Effector memory CD4-positive, alpha-beta T cell (primary cell): ENCODE data around the gene CPZ.
"Not testable (repeated sequence)": the region's sequence is repeated elsewhere in the genome, so short reads cannot be mapped to it uniquely, and the experiment has no call there.

ENCODE experiments used
- DNase-seq, 3 donors: peaks; one replicate each; pipeline ENCODE4 v3.0.0-alpha.2; 2020
- H3K27ac ChIP-seq: 2 replicates; pipeline ENCODE4 v1.7.0; 2013; ENCODE audit warnings: mild to moderate bottlenecking, low read length, moderate library complexity; ENCODE audit not compliant: insufficient read depth, poor library complexity, severe bottlenecking
- H3K27me3 ChIP-seq: replicated peaks from 2 replicates; pipeline ENCODE4 v1.7.0; 2013; ENCODE audit warnings: mild to moderate bottlenecking, low read length; ENCODE audit not compliant: insufficient read depth, control insufficient read depth, poor library complexity, severe bottlenecking
- H3K36me3 ChIP-seq: 2 replicates; pipeline ENCODE4 v1.7.0; 2013; ENCODE audit warnings: mild to moderate bottlenecking, low read length, moderate library complexity; ENCODE audit not compliant: control insufficient read depth, insufficient read depth
- H3K4me1 ChIP-seq: 2 replicates; pipeline ENCODE4 v1.7.0; 2013; ENCODE audit warnings: low read length, mild to moderate bottlenecking; ENCODE audit not compliant: control insufficient read depth, insufficient read depth, poor library complexity, severe bottlenecking
- H3K4me3 ChIP-seq: 2 replicates; pipeline ENCODE4 v1.7.0; 2013; ENCODE audit warnings: low read length, low read depth, mild to moderate bottlenecking; ENCODE audit not compliant: insufficient read depth, poor library complexity, severe bottlenecking
- H3K9me3 ChIP-seq: 2 replicates; pipeline ENCODE4 v1.7.0; 2013; ENCODE audit warnings: mild to moderate bottlenecking, low read length, moderate library complexity; ENCODE audit not compliant: control insufficient read depth

The CPZ gene

GRCh38 chr4:8651661-8652180, 59.2 kb downstream of the CPZ start:
- no peak for DNase-seq
- Histone ChIP-seq H3K27me3 (no peaks in the 10 kb centered on the region), H3K9me3 (no peaks in the 10 kb centered on the region), H3K36me3 (no peaks in the 10 kb centered on the region), H3K4me3 (no peak overlapping the region), H3K4me1 (no peaks in the 10 kb centered on the region), H3K27ac (no peak overlapping the region)

- Histone ChIP-seq H3K4me1 (no peaks in the 10 kb centered on the region), H3K27me3 (no peaks in the 10 kb centered on the region), H3K36me3 (no peaks in the 10 kb centered on the region), H3K9me3 (no peaks in the 10 kb centered on the region), H3K27ac (no peak overlapping the region), H3K4me3 (no peak overlapping the region)
- no peak for DNase-seq
Measured at GRCh38 chr4:8652181-8653078, 59.9 kb downstream of the CPZ start.

- H3K4me1 ChIP-seq = no peaks in the 10 kb centered on the region
- no peaks in the 10 kb centered on the region for H3K9me3 ChIP-seq
- no peak overlapping the region for H3K4me3 ChIP-seq
- no peak overlapping the region for H3K27ac ChIP-seq
- H3K36me3 ChIP-seq = no peaks in the 10 kb centered on the region
- H3K27me3 ChIP-seq = no peaks in the 10 kb centered on the region
- no peak for DNase-seq
Measured at GRCh38 chr4:8653326-8654000, 60.9 kb downstream of the CPZ start.

GRCh38 chr4:8654139-8654538, 61.6 kb downstream of the CPZ start:
- not testable (repeated sequence) for H3K36me3 ChIP-seq, DNase-seq, H3K4me3 ChIP-seq, H3K9me3 ChIP-seq, H3K4me1 ChIP-seq, H3K27ac ChIP-seq, H3K27me3 ChIP-seq

GRCh38 chr4:8655411-8656184, 63.0 kb downstream of the CPZ start:
- DNase-seq = no peak

GRCh38 chr4:8656185-8656517, 63.6 kb downstream of the CPZ start:
- no peak overlapping the region for H3K4me3 ChIP-seq
- no peaks in the 10 kb centered on the region for H3K36me3 ChIP-seq
- no peaks in the 10 kb centered on the region for H3K27me3 ChIP-seq
- H3K4me1 ChIP-seq = no peaks in the 10 kb centered on the region
- DNase-seq = no peak
- no peaks in the 10 kb centered on the region for H3K9me3 ChIP-seq
- no peak overlapping the region for H3K27ac ChIP-seq

More at GRCh38 chr4:8655411-8656184, 63.0 kb downstream of the CPZ start:
- Histone ChIP-seq H3K4me1 (no peaks in the 10 kb centered on the region), H3K27ac (no peak overlapping the region), H3K36me3 (no peaks in the 10 kb centered on the region), H3K27me3 (no peaks in the 10 kb centered on the region), H3K4me3 (no peak overlapping the region), H3K9me3 (no peaks in the 10 kb centered on the region)

- Histone ChIP-seq H3K27me3 (no peaks in the 10 kb centered on the region), H3K4me3 (no peak overlapping the region), H3K4me1 (no peaks in the 10 kb centered on the region), H3K27ac (no peak overlapping the region), H3K36me3 (no peaks in the 10 kb centered on the region), H3K9me3 (no peaks in the 10 kb centered on the region)
- DNase-seq = no peak
Measured at GRCh38 chr4:8656711-8657380, 64.3 kb downstream of the CPZ start.

- H3K4me1 ChIP-seq = no peaks in the 10 kb centered on the region
- no peak for DNase-seq
- H3K27ac ChIP-seq = no peak overlapping the region
- H3K9me3 ChIP-seq = no peaks in the 10 kb centered on the region
- H3K4me3 ChIP-seq = no peak overlapping the region
- H3K27me3 ChIP-seq = no peaks in the 10 kb centered on the region
- no peaks in the 10 kb centered on the region for H3K36me3 ChIP-seq
Measured at GRCh38 chr4:8657381-8658088, 65.0 kb downstream of the CPZ start.

- H3K4me3 ChIP-seq = no peak overlapping the region
- no peaks in the 10 kb centered on the region for H3K36me3 ChIP-seq
- H3K9me3 ChIP-seq = no peaks in the 10 kb centered on the region
- H3K27ac ChIP-seq = no peak overlapping the region
- H3K4me1 ChIP-seq = no peaks in the 10 kb centered on the region
- no peak for DNase-seq
- H3K27me3 ChIP-seq = no peaks in the 10 kb centered on the region
Measured at GRCh38 chr4:8662776-8663175, 70.2 kb downstream of the CPZ start.
